GM21423 (cell line): ENCODE results near the gene SMIM44.
A peak's percentile ranks its signal among the peaks of the same experiment; 100 is the strongest.

ENCODE experiments used
- ATAC-seq: cut with Tn5 transposase; IDR thresholded peaks from one replicate; pipeline ENCODE4 v1.9.1; 2021; ENCODE audit warnings: mild to moderate bottlenecking, moderate library complexity; ENCODE audit not compliant: unreplicated experiment

The SMIM44 gene

GRCh38 chr19:3501780-3502179 is 18.5 kb upstream of the SMIM44 start:
- ATAC-seq = no peak

GRCh38 chr19:3500429-3501101 is 17.3 kb upstream of the SMIM44 start, which contains the start of gene DOHH:
TSS of gene DOHH (minus strand) at chr19:3500674. CDS start at chr19:3496814, 3,860 bp downstream.
- ATAC-seq = peak; percentile 73

DNA sequence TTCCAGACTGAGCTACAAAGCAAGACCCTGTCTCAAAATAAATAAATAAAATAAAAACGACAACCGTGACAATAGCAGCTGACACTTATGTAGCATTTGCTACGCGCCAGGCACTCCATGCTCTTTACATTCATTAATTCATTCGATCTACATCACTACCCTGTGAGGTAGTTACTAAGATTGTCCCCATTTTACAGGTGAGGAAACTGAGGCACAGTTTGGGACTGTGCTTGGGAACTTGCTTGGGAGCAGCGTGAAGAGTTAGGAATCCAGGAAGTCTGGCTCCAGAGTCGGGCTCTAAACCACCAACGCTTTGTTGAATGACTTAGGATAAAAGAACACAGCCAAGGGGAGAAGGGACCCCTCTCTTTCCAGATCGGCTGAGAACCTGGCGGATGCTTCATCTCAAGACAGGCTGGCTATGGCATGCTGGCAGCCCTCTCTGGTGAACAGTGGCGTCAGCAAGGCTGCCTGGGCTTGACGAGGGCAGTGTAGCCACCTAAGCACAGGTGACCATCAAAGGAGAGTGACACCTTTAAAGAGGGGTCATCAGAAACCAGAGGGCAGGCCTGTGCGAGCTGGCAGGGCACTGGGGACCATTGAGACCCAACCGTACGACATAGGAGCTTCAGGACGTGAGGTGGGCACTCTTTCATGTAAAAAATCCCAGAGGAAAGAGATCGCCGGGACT is 16.6 kb upstream of the SMIM44 start:
- no peak for ATAC-seq

DNA sequence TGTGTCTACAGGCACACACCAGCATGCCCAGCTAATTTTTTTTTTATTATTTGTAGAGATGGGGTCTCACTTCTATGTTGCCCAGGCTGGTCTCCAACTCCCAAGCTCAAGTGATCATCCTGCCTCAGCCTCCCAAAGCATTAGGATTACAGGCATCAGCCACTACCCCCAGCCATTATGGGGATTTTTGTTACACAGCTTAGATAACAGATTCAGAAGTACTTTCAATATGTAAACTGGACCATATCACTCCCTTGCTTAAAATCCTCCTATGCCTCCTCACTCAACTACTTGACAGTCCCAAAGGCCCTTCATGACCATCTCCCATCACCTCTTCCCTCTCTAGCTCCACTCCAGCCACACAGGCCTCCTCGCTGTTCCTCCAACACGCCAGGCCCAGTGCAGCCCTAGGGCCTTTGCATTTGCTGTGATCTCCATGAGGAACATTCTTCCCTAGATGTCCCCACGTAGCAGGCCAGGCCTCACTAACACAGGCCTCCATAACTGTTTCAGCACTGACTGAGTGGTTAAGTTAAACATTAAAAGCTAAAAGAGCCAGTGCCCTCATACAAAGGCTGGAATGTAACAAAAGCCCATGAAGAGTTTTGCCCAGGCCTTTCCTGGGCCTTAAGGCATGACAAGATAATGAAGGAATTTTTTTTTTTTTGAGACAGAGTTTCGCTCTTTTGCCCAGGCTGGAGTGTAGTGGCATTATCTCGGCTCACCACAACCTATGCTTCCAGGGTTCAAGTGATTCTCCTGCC is 14.7 kb upstream of the SMIM44 start:
- no peak for ATAC-seq

DNA sequence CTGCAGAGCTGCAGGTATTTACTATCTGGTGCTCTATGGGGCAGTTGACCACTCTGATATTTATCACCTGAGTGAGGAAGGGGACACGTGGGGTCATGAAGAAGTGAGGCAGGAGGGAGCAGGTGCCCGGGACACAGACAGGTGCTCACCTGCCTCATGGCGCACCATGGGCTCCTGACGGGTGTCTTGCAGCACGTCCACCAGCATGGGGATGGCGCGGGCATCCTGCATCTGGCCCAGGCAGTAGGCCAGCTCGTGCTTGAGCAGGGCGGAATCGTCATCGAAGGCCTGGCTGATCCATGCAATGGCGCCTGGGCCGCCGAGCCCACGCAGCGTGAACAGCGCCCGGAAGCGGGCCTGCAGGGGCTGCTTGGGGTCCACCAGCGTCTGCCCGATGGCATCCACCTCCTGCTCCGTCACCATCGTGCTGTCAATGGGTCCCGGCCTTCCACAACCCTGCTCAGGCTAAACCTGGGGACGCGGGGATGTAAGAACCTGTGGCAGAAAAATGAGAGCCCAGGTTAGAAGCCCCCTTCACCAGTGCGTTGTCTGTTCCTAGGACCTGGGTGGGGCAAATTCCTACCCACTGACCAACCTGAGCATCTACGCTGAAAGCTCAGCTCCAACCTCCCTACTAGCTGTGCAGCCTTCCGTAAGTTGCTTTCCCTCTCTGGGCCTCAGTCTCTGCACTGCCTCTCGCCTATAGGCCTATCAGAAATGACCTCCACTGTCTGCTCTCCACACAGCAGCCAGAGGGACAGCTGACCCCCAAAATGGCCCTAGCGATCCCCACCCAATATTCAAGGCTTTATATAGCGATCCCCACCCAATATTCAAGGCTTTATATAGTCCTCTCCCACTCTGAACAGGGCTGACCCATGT is 13.4 kb upstream of the SMIM44 start:
- ATAC-seq = no peak

DNA sequence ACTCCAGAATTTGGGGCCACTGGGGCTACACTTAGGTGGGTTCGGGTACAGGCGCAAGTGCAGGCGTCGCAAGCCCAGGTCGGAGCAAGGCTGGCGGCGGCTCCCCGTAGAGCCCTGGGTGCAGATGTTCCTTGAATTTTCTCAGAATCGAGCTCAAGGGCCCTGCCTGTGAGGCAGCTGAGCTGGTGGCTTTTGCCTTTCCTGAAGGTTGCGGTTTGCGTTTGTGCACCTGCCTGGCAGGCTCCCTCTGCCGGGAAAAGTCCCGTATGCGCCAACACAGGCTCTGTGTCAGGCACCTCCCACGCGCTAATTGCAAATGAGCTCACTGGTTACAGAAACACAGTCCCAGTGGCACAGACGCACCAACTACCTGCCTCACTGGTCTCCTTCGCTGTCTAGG is 11.3 kb upstream of the SMIM44 start:
- ATAC-seq = no peak

DNA sequence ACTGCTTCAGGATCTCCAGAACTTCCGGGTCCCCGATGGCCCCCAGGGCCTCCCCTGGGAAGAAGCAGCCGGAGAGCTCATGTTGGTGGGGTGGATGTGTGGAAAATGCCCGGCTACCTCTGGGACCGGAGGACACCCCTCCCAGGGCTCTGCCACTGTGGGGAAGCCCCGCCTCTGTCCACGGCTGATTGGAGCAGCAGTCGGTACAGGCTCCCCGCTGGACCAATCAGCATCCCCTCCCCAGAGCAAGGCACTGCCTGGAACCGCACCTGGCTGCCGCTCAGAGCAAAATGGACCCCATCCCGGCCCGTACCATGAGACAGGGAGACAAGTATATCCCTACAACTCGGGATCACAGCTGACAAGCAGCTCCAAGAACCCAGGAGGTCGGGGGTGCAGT is 10.8 kb upstream of the SMIM44 start:
- no peak for ATAC-seq

GRCh38 chr19:3493651-3494050 is 10.4 kb upstream of the SMIM44 start:
- no peak for ATAC-seq

DNA sequence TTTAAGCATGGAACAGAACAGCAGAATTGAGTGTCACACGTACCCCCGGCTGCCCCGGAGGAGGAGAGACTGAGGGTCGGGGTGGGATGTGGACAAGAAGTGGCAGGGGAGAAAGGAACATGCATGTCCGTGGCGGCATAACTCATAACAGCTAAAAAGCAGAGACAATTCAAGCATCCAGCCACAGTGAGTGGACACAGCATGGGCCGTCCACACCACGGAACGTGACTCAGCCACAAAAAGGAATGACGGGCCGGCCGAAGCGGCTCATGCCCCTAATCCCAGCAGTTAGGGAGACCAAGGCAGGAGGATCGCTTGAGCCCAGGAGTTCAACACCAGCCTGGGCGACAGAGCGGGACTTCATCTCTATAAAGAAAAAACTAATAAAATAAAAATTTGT is 9.7 kb upstream of the SMIM44 start:
- no peak for ATAC-seq

DNA sequence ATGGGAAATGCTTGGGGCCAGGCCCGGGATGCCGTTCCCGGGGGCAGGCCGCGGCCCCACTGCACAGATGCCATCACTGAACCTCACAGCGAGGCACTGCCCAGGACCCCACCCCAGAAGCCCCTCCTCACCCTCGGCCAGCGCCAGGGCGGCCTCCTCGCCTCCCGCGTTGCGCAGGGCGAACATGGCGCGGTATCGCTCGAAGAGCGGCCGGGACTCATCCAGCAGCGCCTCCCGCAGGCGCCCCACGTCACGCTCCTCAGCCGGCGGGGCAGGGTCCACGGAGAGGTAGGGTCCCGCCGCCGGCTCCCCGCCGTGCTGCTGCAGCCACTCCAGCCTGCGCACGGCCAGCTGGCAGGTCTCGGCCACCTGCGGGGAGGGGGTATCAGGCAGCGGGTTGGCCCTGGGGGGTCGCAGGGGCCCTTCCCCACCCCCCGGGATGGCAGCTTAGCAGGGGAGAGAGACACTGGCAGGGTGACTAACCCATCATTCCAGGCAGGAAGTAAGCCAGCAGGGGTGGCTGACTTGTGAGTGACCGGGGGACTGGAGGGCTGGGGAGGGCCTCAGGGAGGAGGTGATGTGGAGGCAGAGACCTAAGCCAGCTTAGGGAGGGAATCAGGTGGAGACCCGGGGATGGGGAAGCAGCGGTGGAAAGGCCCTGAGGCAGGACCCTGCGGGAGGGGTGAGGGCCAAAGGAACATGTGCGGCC is 9.0 kb upstream of the SMIM44 start:
- ATAC-seq = no peak

DNA sequence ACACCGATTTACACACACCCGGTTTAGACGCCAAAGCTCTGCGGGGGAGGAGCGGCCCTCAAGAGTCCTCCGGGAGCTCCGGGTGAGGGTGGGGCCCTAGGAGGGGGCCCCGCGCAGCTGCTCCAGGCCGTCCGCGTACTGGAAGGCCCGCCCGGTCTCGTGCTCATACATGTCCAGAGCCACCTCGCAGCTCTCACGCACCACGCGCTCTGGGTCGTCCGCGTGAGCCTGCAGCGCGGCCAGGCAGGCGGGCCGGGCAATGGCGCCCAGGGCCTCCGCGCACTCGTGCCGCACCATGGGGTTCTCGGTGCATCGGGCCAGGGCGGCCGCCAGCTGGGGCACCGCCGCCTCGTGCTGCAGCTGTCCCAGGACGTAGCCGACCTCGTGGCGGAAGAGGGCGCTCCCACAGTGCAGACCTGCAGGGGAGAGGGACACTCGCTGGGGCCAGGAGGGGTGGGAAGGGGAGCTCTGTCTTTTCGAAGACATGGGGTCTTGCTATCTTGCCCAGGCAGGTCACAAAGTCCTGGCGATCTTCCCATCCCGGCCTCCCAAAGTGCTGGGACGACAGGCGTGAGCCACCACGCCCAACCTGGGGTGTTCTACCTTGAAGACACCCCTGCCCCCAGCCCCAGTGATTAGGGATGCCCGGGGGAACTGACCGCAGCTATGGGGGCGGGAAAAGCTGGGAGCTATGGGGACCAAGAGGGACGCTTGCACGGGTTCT is 8.3 kb upstream of the SMIM44 start:
- ATAC-seq = no peak

- ATAC-seq = no peak
Measured at GRCh38 chr19:3482507-3483225, 575 bp downstream of the SMIM44 start.

DNA sequence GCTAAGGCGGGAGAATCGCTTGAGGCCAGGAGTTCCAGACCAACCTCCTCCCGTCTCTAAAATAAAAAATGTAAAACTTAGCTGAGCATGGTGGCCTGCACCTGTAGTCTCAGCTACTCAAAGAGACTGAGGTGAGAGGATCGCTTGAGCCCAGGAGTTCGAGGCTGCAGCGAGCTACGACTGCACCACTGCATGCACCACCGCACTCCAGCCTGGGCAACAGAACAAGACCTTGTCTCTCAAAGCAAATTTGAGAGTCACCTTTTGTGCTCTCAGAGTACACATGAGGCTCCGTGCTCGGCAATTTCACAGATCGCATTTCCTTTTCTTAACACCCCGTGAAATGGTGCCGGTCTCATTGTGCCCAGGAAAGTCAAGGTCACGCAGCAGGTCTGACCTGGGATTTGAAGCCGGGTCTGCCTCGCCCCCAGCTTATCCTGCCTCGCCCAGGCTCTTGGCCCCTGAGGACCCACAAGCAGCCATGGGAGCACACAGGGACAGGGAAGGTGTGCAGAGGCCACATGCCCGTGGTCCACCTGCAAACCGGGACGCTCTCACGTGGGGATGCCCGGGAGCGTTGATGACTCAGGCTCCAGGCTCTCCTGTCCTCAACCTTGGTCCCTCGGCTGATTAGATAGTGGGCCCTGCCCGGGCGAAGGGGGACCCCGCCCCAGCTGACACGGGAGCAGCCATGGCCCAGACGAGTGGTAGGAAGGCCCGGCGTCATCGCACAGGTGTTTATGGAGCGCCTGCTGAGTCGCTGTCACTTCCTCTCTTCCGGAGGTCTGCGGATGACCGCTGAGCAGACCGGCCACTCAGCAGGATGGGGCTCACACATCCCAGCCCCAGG is 1.8 kb downstream of the SMIM44 start:
- ATAC-seq = no peak

DNA sequence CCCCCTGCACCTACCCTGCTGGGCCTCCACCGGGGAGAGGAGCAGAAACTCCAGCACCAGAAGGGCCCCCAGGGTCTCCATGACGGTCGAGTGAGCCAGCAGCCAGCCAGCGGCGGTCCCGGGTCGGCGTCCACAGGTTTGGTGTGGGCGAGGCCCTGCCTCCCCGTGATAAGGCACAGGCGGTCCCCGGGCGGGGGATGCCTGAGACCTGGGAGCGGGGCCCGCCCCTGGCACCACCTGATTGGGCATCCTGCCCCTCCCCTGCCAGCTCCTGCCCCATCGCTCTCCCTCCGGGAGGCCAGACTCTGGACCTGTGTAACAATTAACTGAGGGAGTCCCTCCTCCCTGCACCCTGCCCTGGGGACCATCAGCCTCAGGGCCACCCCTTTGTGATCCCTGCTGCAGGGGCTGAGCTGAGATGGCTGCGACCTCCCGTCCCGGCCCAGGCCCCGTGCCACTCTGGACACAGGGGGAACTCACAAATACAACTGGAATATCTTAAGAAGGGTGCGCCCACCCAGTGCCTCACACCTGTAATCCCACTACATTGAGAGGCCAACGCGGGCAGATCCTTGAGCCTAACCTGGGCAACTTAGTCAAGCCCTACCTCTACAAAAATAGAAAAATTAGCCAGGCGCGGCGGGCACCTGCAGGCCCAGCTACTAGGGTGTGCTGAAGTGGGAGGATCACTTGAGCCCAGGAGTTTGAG is 2.7 kb downstream of the SMIM44 start, which contains the start of gene SMIM24:
Gene SMIM24 (minus strand): TSS at position 143 of the 709 bp plus-strand sequence. CDS start 62 bp downstream, at position 81.
- no peak for ATAC-seq

GRCh38 chr19:3479834-3480215 is 3.4 kb downstream of the SMIM44 start:
- ATAC-seq = no peak

- ATAC-seq = no peak
Measured at GRCh38 chr19:3479177-3479833, 3.9 kb downstream of the SMIM44 start.
